ENCODE measurements around the gene TMEM35B.
"Not testable (repeated sequence)": the region's sequence is repeated elsewhere in the genome, so short reads cannot be mapped to it uniquely, and the experiment has no call there.

Gene TMEM35B

GRCh38 chr1:34950428-34950827 is 34.7 kb downstream of the TMEM35B start:
- no peaks in the 10 kb centered on the region for H3K27me3 ChIP-seq (ENCODE audit: insufficient read depth, poor library complexity, severe bottlenecking)
- no peak overlapping the region for H3K27ac ChIP-seq (replicated peaks)
- no peak for DNase-seq (ENCODE audit: low read depth in 1 of 2, low spot score in 1 of 2)
- TF ChIP-seq POLR2AphosphoS5 (IDR thresholded peaks at IDR 0.05; ENCODE audit: low read depth) (no peak), SPI1 (IDR thresholded peaks at IDR 0.05; ENCODE audit: borderline replicate concordance, low read depth) (no peak), REST (IDR thresholded peaks at IDR 0.05; ENCODE audit: insufficient replicate concordance, low read depth) (no peak), CTCF (IDR thresholded peaks at IDR 0.05; ENCODE audit: insufficient read depth, low read length) (no peak), GABPA (IDR thresholded peaks at IDR 0.05; ENCODE audit: low read depth) (no peak)
- H3K4me3 ChIP-seq (replicated peaks; ENCODE audit: insufficient read depth, low read length): no peak overlapping the region

GRCh38 chr1:34948739-34949138 is 36.4 kb downstream of the TMEM35B start:
- H3K27me3 ChIP-seq (ENCODE audit: insufficient read depth, poor library complexity, severe bottlenecking); H3K4me3 ChIP-seq (replicated peaks; ENCODE audit: insufficient read depth, low read length); DNase-seq (ENCODE audit: low read depth in 1 of 2, low spot score in 1 of 2); H3K27ac ChIP-seq (replicated peaks): not testable (repeated sequence)

GRCh38 chr1:34947641-34948314 is 37.4 kb downstream of the TMEM35B start:
- H3K27ac ChIP-seq (replicated peaks); DNase-seq (ENCODE audit: low read depth in 1 of 2, low spot score in 1 of 2); H3K27me3 ChIP-seq (ENCODE audit: insufficient read depth, poor library complexity, severe bottlenecking); H3K4me3 ChIP-seq (replicated peaks; ENCODE audit: insufficient read depth, low read length): not testable (repeated sequence)

GRCh38 chr1:34946211-34946610 is 38.9 kb downstream of the TMEM35B start:
- H3K4me3 ChIP-seq (replicated peaks; ENCODE audit: insufficient read depth, low read length): no peak overlapping the region
- no peak for TF ChIP-seq POLR2AphosphoS5 (IDR thresholded peaks at IDR 0.05; ENCODE audit: low read depth)
- peaks cover 2% of the 10 kb centered on the region for H3K27me3 ChIP-seq (ENCODE audit: insufficient read depth, poor library complexity, severe bottlenecking)
- DNase-seq (ENCODE audit: low read depth in 1 of 2, low spot score in 1 of 2): no peak
- no peak overlapping the region for H3K27ac ChIP-seq (replicated peaks)

- H3K27me3 ChIP-seq (ENCODE audit: insufficient read depth, poor library complexity, severe bottlenecking); DNase-seq (ENCODE audit: low read depth in 1 of 2, low spot score in 1 of 2); H3K4me3 ChIP-seq (replicated peaks; ENCODE audit: insufficient read depth, low read length); H3K27ac ChIP-seq (replicated peaks): not testable (repeated sequence)
Measured at GRCh38 chr1:34941798-34942197, 43.3 kb downstream of the TMEM35B start.

Data from HL-60 (cell line).